Esophagus mucosa (tissue), 1 donor: Measurements from ENCODE around the gene AOPEP. TPM values are rescaled to one million over a fixed set of nuclear protein-coding genes. Genes with fewer than 3 reads are reported as not detected.

ENCODE experiments used
- ATAC-seq: fragments of 200-7000 bp; cut with Tn5 transposase; one replicate; pipeline ENCODE4 v1.9.1; 2020
- total RNA-seq: library from RNA; stranded (reverse); gene quantifications from one replicate; pipeline ENCODE4 v1.2.4, GENCODE V29; 2023
- donor health status: DM: yes; HTN: yes; CAD: no.

Gene AOPEP
- total RNA-seq, 1 donor from 2014 or later, result 113 TPM

DNA sequence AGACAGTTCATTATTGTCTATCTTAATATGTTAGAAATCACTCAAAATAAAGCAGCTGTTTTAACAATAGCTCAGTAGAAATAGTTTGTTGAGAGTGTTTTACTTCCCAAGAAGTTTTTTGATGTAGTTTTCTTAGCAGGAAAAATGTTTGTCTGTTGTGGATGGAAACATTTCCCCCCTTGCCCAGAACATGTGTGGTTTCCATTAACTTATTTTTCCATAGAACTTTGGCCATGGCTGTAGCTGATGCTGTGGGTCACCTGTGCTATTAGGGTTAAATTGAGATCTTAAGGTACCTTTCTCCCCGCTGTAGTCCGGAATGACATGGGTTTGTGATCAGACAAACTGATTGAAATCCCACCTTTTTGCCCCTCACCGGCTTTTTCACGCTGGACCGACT lies 296.2 kb downstream of the AOPEP start:
- no peak for ATAC-seq

DNA sequence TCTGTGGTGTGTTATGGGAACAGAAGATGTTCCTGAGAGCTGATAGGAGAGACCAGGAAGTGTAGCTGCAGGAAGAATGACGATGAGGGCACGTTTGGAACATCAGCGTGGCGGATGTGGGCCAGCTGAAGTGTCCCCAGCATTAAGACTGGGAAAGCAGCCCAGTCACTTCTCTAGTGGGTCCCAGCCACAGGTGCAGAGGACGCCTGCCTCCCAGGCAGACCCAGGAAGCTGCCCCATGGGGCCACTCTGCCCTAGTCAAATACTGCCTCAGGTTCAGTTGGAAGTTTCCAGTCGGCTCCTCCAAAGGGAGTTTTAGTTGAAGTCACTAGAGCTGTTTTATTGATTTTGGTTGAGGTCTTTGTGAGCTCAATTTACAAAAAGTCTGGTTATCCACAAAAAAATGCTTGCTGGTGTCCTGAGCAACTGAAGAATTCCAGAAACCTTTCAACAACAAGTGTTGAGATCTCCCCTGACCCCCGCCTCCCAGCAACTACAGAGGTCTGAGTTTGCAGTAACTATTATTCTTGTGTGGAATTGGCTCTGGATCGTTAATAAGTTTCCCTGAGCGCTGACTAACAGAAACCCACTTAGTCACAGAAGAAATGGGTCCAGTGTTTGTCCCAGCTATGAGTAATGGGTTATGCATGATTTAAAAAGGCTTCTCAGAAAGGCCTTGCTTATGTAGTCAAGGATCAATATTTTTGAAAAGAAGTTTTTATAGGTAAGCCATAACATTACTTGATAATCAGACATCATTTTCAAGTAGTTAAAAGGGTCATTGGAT lies 296.9 kb downstream of the AOPEP start:
- peak; percentile 12 for ATAC-seq

DNA sequence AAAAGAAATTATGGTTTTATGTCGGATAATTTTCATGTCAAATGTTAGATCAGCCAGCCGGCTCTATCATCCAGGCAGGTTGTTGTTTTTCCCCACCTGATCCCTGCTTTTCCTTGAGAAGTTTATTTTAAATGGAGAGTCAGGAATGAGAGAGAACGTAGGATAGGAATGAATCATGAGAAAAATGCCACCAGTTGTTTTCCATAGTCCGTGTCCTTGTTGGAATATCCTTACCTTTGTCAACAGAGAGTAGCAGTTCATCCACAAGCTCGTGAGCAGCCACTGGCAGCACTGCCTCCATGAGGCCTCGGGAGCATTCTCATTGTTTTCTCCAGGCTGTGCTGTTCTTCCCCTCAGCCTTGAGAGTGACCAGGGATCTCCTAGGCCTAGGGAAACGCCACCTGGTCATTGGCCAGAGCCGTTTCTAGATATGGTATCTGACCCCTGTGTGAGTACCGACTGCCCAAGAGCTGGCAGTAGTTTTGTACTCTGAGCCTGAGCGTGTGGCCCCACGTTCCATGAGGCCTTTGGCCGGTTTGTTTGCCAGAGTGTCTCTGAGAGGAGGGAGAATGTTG lies 297.7 kb downstream of the AOPEP start:
- no peak for ATAC-seq

DNA sequence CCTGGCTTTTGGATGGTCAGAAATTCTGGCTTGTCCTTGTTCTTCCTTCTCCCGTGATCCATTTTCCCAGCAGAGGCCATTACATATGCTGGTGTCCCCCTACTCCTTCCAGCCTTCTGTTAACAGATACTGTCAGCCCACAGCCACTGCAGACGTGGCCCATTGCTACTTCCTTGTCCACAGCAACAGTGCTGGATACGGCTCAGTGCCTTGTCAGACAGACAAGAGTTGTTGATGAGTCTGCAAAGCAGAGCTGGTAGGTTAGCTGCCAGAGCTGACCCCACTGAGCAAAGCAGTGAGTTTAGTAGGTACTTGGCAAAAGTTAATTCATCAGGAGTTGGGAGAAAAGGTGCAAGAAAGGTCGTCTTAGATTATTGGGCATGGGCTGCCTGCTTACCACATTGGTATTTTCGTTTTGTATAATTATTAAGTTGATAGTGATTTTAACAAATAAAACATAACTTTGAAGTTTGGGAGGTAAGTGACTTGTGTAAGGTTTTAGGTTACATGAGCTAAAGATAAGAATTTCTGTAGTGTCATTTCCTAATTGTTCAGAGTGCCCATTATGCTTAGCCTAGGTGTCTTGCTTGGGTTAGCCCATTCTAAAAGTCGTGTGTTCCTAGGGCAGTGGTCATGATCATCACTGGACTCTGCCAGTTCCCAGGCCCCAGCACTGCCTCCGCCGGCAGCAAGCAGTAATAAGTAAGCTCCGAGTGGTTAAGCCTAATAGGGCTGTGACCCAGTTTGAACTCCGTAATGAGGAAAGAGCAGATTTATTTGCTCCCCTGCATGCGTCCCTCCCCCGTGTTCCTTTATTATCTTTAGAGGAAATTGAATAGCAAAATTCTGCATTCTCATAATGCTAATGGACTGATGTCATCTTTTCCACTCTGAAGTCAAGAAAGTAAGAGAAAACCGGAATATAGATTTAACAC lies 299.0 kb downstream of the AOPEP start:
- peak; percentile 36 for ATAC-seq

DNA sequence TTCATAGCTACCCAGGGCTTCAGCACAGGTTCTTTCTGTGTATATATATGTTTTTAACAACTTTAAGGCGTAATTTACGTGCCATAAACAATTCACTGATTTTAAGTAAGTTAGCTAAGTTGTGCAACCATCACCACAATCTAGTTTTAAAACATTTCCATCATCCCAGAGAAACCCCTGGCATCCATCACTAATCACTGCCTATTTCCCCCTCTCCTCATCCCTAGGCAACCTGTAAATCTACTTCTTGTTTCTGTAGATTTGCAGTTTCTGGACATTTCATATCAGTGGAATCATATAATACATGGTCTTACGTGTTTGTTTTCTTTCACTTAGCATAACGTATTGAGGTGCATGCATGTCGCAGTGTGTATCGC lies 299.6 kb downstream of the AOPEP start:
- no peak for ATAC-seq

DNA sequence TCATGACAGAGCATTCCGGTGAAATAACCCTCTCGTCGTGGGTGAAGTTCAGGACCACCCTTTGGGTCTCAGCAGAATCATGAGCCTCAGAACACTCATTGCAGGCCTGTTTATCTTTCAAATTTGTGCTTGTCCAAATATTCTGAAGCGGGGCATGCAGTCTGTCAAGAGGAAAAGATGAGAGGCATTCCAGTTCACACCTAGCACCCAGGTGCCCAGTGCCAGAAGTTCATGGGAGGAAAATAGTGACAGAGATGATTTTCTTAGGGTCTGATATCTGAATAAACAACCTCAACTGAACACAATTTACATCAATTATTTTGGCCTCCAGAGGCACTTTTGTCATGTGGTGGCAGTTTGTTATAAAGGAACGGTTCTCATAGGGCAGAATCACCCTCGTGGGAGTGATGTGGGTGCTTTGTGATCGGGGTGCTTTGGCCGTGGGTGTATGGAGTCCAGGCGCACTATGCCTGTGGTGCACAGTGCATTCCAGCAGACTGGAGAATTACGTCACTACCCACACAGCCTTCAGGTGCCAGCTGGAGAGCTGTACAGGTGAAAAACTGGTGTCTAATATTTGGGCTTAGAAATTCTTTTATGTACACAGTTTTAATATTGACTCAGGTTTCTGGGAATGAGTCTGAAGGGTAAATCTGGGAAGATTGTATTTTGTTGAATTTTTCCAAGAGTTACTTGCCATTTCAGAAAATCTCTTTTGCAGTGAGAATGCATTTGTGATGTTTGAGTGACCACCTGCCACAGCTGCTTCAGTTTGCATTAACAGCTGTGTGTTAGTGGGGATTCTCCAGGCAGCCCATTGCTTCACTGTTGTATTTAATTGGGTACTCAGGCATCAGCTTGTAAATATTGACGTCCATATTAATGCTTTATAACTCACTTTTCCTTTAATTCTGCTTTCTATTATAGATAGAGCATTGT lies 301.7 kb downstream of the AOPEP start:
- peak; percentile 47 for ATAC-seq

DNA sequence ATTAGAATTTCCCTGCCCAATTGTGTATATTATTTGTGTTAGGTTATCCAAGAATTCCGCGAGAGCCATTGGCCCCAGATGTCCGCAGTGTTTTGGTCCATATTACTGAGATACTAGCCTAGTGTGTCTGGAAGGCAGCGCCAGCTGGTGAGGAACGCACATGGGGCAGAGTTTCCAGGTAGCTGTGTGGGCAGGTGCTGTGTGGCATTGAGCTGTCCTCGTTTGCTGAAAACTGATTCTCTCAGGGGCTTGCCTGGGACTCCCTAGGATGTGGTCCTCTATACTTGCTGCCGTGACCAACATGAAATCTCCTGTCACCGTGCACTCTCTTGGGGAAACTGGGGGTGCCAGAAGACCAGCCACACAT lies 302.3 kb downstream of the AOPEP start:
- no peak for ATAC-seq

DNA sequence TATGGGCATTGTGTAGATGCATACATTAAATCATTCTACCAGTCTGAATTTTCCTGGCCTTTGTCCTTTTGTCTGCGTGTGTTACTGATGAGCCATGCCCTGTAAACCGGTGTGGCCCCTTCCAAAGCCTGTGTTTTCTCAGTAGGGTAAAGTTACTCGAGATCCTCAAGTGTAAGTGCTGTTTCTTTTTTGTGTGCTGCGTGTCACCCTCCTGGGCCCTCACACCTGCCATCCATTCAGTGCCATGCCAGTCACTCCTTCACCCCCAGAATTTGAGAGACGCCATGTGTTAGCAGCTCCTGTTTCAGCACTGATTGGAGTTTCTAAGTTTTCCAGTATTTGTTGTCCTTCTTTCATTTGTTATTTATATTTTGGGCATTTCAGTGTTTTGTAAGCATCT lies 302.8 kb downstream of the AOPEP start:
- peak; percentile 27 for ATAC-seq

DNA sequence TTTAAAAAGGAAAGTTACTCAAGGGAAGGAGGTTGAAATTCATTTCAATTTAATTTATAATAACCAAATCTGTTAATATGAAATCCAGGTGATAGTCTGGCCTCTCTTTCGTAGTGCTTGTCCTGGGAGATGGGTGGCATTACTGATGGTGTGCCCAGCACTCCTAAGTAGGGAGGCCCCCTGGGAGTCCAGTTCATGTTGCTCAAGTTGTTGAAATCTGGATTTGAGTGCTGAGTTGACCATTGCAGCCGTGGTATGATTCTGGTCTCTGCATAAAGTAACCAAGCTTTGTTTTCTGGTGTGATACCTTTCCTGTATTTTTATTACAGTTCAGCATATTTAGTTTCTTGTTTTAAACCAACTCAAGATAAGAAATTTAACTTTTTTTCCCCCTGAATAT lies 303.2 kb downstream of the AOPEP start:
- ATAC-seq, result no peak

DNA sequence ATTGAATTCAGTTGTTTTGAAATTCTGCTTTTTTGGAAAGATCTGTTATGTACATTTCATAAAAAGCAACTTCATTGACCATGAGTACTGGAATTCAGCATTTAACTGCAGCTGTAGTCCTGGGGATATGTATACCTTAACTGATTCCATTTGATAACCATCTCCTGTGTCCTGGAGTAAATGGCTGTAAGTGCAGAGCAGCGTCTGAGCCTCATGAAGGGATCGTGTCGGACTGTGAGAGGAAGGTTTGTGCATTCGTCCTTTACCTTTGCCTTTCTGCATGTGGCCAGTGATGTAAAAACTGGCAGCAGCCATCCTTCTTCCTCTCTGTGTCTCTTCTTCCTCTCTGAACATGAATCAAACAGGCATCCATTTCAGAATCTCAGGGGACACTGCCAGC lies 303.8 kb downstream of the AOPEP start:
- ATAC-seq, result no peak

DNA sequence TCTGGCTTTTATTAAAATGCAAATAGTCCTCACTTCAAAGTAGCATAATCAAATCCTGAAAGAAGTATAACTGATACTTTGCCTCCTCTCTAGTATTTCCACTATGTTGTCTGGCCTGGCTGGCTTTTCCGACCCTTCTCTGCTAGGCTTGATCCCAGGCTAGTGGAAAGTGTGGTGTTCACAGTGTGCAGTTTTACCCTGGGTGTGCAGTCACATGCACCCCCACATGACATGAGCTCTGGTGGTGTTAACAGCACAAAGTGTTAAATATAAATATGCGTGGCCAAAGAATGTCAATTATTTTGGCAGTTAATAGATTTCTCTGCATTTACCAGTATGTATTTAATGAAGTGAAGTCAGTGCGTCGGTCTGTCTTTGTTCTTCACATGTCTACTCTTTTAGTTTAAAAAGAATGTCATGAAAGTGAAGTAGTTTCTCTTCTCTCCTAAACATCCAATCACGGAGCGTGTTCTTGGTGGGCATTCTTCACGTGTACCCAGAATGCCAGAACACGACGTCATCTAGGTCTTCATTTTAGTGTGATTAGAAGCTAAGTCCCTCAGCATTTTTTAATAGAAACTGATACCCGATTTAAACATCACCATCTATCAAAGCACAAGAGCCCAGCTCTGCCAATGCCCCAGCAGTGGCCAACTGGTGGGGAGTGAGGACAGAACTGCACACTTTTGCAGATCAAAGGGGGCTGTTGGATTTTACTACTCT lies 304.6 kb downstream of the AOPEP start:
- ATAC-seq, result no peak

DNA sequence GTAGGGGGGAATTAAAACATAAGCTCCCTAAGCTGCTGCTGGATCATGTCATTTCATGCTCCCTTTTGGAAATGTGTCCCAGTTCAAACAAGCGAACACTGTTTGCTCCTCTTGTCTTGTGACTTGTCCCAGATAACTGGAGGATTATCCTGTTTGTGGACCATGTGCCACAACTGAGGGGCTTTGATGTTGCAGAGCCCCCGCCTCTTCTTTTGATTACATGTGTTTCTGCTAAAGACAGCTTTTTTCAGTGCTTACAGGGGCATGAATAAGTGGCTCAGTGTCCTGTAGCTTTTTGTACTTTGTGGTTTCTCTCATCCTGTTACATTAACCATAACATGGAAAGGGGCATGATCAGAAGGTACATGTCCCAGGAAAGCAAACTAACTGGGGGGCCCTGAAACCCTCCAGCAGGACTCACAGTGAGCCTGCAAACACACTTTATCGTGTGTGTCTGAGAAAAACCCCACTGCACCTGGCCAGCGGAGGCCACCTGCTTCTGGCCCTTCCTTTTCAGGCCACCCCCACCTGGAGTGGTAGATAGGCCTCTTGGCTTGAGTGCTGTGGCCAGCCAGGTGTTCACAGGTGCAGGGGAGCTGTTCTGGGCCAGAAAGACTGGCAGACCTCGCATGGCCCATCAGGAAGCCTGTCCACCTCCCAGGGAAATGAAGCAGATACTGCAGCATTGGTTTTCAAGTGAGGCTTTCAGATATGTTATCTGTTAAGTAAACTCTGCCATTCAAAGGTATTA lies 305.4 kb downstream of the AOPEP start:
- peak; percentile 4 for ATAC-seq

DNA sequence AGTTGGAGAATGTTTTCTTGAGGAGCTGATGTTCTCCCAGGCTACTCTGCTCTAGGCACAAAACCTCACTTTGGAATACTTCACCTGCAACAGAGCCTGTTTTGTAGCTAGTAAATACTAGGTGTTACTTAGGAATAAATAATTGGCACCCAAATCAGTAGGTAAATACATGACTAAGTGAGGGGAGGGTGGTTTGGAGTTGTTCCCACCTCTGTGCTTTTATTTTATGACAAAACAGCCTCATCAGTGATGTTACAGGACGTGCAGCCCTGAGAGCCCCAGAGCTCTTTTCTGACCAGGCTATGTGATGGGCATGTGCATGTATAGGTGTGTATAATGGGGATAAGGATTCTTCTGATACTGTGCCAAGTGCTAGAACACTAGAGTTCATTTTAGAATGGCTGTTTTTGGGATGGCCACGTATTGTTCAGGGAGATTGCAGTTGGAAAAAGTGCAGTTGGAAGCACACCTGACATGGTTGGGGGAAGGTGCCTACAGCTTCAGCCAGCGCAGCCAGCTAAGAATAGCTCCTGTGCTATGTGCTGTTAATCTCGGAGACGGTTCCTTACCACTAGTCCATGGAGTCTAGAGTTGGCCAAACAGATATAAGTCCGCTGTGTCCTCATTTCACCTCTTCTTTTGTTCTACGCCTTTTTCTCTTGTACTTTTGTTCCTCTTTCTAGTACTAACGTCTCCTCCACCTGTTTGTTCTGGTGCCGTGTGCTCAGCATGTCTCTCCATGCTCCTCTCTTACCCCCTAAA lies 306.3 kb downstream of the AOPEP start:
- ATAC-seq, result peak; percentile 60

DNA sequence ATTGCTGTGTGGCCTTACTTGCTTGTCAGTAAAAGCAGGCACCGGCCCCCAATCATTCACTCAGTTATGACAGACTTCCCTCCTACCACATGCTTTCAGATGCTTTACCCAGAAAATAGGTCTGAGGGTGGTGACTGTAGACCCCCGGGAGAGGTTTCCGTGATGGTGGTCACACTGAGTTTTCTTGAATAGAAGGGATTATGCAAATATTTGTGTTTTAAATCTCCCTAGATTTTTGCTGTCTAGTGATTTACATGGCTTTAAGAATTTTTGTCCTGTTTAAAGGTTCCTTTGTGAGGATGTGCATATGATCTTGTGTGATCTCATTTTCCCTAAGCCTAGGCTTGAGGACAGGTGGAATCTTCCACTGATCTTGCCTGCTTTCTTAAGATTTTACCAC lies 309.3 kb downstream of the AOPEP start:
- ATAC-seq, result no peak

DNA sequence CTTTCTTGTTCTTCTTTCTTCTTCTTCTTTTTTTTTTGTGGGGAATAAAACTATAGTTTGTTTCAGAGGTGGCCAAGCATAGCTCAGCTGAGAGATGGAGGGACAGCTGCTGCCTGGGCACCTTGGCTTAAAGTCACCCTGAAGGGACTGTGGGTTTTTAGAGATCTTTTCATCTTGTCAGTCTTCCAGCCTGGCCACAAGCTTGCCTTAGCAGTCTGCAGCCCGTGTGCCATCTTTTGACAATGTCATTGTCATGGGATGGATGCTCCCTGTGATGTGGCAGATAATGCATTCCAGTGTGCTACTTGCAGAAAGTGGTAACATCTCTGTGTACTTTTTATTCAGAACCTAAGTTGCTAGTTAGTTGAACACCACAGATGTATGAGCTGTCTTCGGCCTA lies 310.2 kb downstream of the AOPEP start:
- no peak for ATAC-seq

DNA sequence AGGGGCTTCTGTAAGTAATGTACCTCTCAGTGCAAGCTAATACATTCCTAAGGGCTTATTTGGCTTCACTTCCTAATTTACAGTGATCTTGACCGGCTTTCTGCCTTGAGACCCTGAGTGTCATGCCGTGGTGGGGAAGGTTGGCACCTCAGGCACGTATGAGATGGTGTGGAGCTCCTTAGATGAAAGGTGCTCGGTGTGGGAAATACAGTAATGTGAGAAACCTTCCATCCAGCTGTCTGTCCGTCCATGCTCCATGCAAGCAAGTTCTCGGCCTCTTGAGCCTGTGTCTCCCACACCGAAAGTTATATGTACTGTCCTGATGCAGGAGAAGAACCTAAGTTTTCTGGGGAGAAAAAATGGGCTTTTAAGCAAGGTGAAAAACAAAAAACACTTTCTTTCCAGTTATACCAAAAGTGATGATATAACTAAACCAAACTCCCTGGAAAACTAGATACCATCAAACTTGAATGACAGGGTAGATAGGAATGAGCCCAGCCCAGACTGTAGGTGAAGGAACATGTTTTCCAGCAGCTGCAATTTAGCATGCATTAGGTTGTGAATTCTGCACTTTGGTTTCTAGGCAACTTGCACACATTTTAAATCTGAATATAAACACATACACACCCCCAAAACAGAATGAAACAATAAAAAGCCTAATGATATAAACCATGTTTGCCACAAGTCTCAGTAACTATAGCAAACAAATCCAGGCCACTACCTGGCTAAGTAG lies 311.5 kb downstream of the AOPEP start:
- ATAC-seq, result peak; percentile 75

DNA sequence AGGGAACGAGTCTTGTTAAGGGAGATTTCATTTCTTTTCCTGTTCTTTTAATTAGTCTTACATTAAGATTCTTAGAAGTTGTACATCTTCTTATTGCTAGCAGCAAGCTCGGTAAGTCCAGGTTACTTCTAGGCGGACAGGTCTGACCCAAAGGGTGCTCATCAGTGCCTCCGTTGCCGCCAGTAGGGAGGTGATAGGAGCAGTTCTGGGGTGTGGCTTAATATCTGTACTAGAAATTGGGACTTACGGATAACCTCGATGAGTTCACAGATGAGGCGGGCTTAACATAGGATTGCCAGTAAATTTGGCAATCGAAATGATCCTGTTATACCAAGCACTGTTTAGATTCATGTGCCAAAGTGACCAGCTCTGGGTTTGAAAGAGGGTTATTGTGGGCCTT lies 312.2 kb downstream of the AOPEP start:
- peak; percentile 69 for ATAC-seq

DNA sequence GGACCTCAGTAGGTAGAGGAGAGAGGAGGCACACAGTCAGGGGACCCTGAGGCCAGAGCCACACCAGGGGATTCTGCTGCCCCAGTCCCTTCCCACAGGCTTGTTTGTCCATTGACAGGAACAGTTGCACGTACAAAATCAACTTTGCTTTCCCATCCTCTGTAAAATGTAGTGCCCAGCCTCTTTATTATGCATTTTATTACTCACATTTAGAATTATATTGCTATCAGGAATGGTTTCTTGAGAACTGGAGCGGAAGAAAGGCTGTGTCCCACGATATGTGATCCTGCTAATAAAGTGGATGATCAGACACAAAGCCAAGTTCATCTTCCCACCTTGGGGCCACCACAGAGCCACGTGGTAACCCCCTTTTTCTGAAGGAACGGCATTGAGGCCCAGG lies 313.6 kb downstream of the AOPEP start:
- ATAC-seq, result no peak

DNA sequence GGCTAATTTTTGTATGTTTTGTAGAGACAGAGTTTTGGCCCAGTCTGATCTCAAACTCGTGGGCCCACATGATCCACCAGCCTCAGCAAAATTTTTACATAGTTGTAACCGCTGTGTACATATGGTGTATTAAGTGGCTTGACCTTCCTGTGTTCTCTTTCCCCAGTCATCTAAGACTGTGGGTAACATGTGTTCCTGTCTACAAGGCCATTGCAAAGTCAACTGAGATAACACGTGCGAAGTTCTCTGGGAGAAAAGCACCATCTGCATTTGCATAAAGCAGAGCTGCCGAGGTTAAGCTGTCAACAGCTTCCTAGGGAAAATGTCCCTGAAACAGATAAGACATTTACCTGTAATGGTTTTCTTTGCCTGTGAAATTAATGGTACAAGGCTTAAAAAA lies 317.3 kb downstream of the AOPEP start:
- ATAC-seq, result no peak
